ENCODE results near the gene INSYN1. TPM values are rescaled to one million over a fixed set of nuclear protein-coding genes. Genes with fewer than 3 reads are reported as not detected.

INSYN1 gene
- total and polyA plus RNA-seq, 2 experiments from 2014 or later = 0.18 to 14.2 TPM

- Mint-ChIP-seq H3K36me3 (ENCODE audit: low read depth) (peaks cover 72% of the 10 kb centered on the region), H3K4me1 (no peaks in the 10 kb centered on the region; the same call in 2 of the 3 replicates), H3K4me3 (no peak overlapping the region), H3K27ac (no peak overlapping the region), H3K9me3 (no peaks in the 10 kb centered on the region), H3K27me3 (ENCODE audit: insufficient read depth, low read depth, poor library complexity) (peaks cover 14% of the 10 kb centered on the region)
- no peak for ATAC-seq
- no peak for DNase-seq (ENCODE audit: low spot score)
- Histone ChIP-seq H3K36me3 (ENCODE audit: insufficient read depth) (no peaks in the 10 kb centered on the region; the same call in 1 of the 2 replicates), H2AFZ (no peak overlapping the region), H3F3A (replicated peaks; ENCODE audit: low read depth) (no peaks in the 10 kb centered on the region), H3K27me3 (ENCODE audit: insufficient read depth) (no peaks in the 10 kb centered on the region), H3K9me2 (ENCODE audit: insufficient read depth) (no peaks in the 10 kb centered on the region), H3K4me1 (ENCODE audit: insufficient read depth) (no peaks in the 10 kb centered on the region), H3K27ac (ENCODE audit: low read depth) (no peak overlapping the region), H3K4me3 (no peak overlapping the region), H3K4me2 (no peak overlapping the region), H4K20me1 (replicated peaks; ENCODE audit: insufficient read depth) (peaks cover 3% of the 10 kb centered on the region), H3K79me2 (replicated peaks; ENCODE audit: insufficient read depth) (peaks cover 3% of the 10 kb centered on the region)
- no peak for TF ChIP-seq ETS1 (IDR thresholded peaks at IDR 0.05)
- no peak for TF ChIP-seq ZNF331 (CRISPR knock-in tag; IDR thresholded peaks at IDR 0.05; ENCODE audit: low read depth)
- TF ChIP-seq EZH2 (IDR thresholded peaks at IDR 0.05; ENCODE audit: low read depth, unreplicated experiment) = no peak
- TF ChIP-seq NANOG (IDR thresholded peaks at IDR 0.05; ENCODE audit: borderline replicate concordance) = no peak
- TF ChIP-seq STAT1 (IDR thresholded peaks at IDR 0.05; ENCODE audit: unreplicated experiment) = no peak
- no peak for TF ChIP-seq EZH2phosphoT487 (IDR thresholded peaks at IDR 0.05; ENCODE audit: unreplicated experiment)
- TF ChIP-seq CTCF (conservative IDR thresholded peaks at IDR 0.05; ENCODE audit: low read depth in 2 of 2) = no peak
- no peak for TF ChIP-seq REST (IDR thresholded peaks at IDR 0.05; ENCODE audit: unreplicated experiment)
- no peak for TF ChIP-seq ZNF462 (CRISPR knock-in tag; IDR thresholded peaks at IDR 0.05)
- no peak for TF ChIP-seq POLR2AphosphoS5 (IDR thresholded peaks at IDR 0.05; ENCODE audit: low read depth)
- no peak for TF ChIP-seq ZNF114 (CRISPR knock-in tag; IDR thresholded peaks at IDR 0.05)
- TF ChIP-seq JUNB (IDR thresholded peaks at IDR 0.05; ENCODE audit: unreplicated experiment) = no peak
Observed at GRCh38 chr15:73708691-73709090, 44.5 kb downstream of the INSYN1 start.
